Dermis microvascular lymphatic vessel endothelial cell (primary cell): Measurements from ENCODE around the gene CARNS1. TPM values are rescaled to one million over a fixed set of nuclear protein-coding genes. Genes with fewer than 3 reads are reported as not detected.
A peak's percentile ranks its signal among the peaks of the same experiment; 100 is the strongest.

ENCODE experiments used
- DNase-seq, 2 donors: peaks; one replicate each; pipeline versions ENCODE4 v3.0.0 to v3.0.0-alpha.2; 2010; ENCODE audit warnings: low read depth in 2 of 2
- total RNA-seq: library from RNA; depleted of rRNA; stranded (reverse); fragments of >200 nt; gene quantifications from 2 replicates; pipeline ENCODE4 v1.2.1, GENCODE V29; 2014

Gene CARNS1
- 0.13 and 0.26 TPM in 2 replicates for total RNA-seq

GRCh38 chr11:67415501-67416304 lies at the start of gene CARNS1:
CARNS1 (plus strand) TSS chr11:67415678; CDS start chr11:67416200, 522 bp downstream.
- no peak for DNase-seq

- no peak for DNase-seq
Observed at GRCh38 chr11:67365736-67366444, 49.6 kb upstream of the CARNS1 start.

- DNase-seq, result no peak
Observed at GRCh38 chr11:67366546-67366945, 48.9 kb upstream of the CARNS1 start.

- no peak for DNase-seq
Observed at GRCh38 chr11:67366961-67367760, 48.3 kb upstream of the CARNS1 start.

GRCh38 chr11:67367761-67368227 lies 47.7 kb upstream of the CARNS1 start:
- no peak for DNase-seq

GRCh38 chr11:67368621-67369020 lies 46.9 kb upstream of the CARNS1 start:
- no peak for DNase-seq

- DNase-seq, result no peak
Observed at GRCh38 chr11:67369275-67369674, 46.2 kb upstream of the CARNS1 start.

GRCh38 chr11:67369801-67370284 lies 45.6 kb upstream of the CARNS1 start:
- DNase-seq, result no peak

- DNase-seq, result peak in 1 of 2 donors; percentile 36
Observed at GRCh38 chr11:67370351-67371076, 45.0 kb upstream of the CARNS1 start.

GRCh38 chr11:67371189-67371910 lies 44.1 kb upstream of the CARNS1 start:
- DNase-seq, result peak in 1 of 2 donors; percentile 54

- no peak for DNase-seq
Observed at GRCh38 chr11:67371911-67372320, 43.6 kb upstream of the CARNS1 start.

GRCh38 chr11:67372321-67372992 lies 43.0 kb upstream of the CARNS1 start:
- peak in 1 of 2 donors; percentile 19 for DNase-seq

- DNase-seq, result peak in 1 of 2 donors; percentile 67
Observed at GRCh38 chr11:67372993-67373647, 42.4 kb upstream of the CARNS1 start, which contains the start of gene CLCF1. CLCF1 (minus strand) TSS chr11:67373598; CDS start chr11:67373539, 59 bp downstream.

- peak; percentile 78 to 90 for DNase-seq
Observed at GRCh38 chr11:67373648-67374570, 41.6 kb upstream of the CARNS1 start.

- DNase-seq, result no peak
Observed at GRCh38 chr11:67374571-67375281, 40.8 kb upstream of the CARNS1 start.

- DNase-seq, result no peak
Observed at GRCh38 chr11:67375320-67376055, 40.0 kb upstream of the CARNS1 start.
